Neural cell (in vitro differentiated cells): ENCODE results near the gene TSFM. TPM values are rescaled to one million over a fixed set of nuclear protein-coding genes. Genes with fewer than 3 reads are reported as not detected.

ENCODE experiments used
- H2AFZ ChIP-seq: fragments of 200-600, 300-800 bp; sonication (generic), shearing (Covaris generic); 2 replicates; pipeline ENCODE4 v1.6.0; 2014; ENCODE audit warnings: low read depth, mild to moderate bottlenecking, antibody characterized with exemption, low read length, moderate library complexity
- H3F3A ChIP-seq: fragments of 200-600 bp; shearing (Covaris generic); 2 replicates; pipeline ENCODE4 v1.6.1; 2016; ENCODE audit warnings: mild to moderate bottlenecking, moderate library complexity, mixed read lengths, antibody characterized with exemption, low read length; ENCODE audit not compliant: insufficient read depth, poor library complexity, severe bottlenecking
- H3K27ac ChIP-seq: fragments of 200-600, 300-800 bp; sonication (generic), shearing (Covaris generic); 2 replicates; pipeline ENCODE4 v1.5.1; 2014; ENCODE audit warnings: mild to moderate bottlenecking, low read length, moderate library complexity
- H3K27me3 ChIP-seq: fragments of 300-800, 200-600 bp; sonication (generic), shearing (Covaris generic); 2 replicates; pipeline ENCODE4 v1.6.0; 2014; ENCODE audit warnings: mild to moderate bottlenecking, low read depth, low read length, moderate library complexity; ENCODE audit not compliant: insufficient read depth
- H3K36me3 ChIP-seq: fragments of 300-800, 200-600 bp; sonication (generic), shearing (Covaris generic); 2 replicates; pipeline ENCODE4 v1.5.1; 2014; ENCODE audit warnings: mild to moderate bottlenecking, antibody characterized with exemption, low read length, moderate library complexity; ENCODE audit not compliant: insufficient read depth
- H3K4me2 ChIP-seq: fragments of 300-800, 200-600 bp; sonication (generic), shearing (Covaris generic); 2 replicates; pipeline ENCODE4 v1.6.0; 2014; ENCODE audit warnings: mild to moderate bottlenecking, low read length
- H3K4me3 ChIP-seq: fragments of 300-800, 200-600 bp; sonication (generic), shearing (Covaris generic); 2 replicates; pipeline ENCODE4 v1.5.1; 2014; ENCODE audit warnings: mild to moderate bottlenecking, low read length, moderate library complexity
- H3K79me2 ChIP-seq: fragments of 200-600 bp; shearing (Covaris generic); replicated peaks from 2 replicates; pipeline ENCODE4 v1.6.0; 2014; ENCODE audit warnings: mild to moderate bottlenecking, low read length, moderate library complexity; ENCODE audit not compliant: insufficient read depth
- H3K9ac ChIP-seq: fragments of 300-800, 200-600 bp; sonication (generic), shearing (Covaris generic); 2 replicates; pipeline ENCODE4 v1.6.1; 2016; ENCODE audit warnings: mild to moderate bottlenecking, low read length, mixed read lengths
- H3K9me2 ChIP-seq: fragments of 200-600 bp; shearing (Covaris generic); 2 replicates; pipeline ENCODE4 v1.6.1; 2016; ENCODE audit warnings: mild to moderate bottlenecking, low read length, mixed read lengths; ENCODE audit not compliant: insufficient read depth
- H3K9me3 ChIP-seq: fragments of 200-600, 300-800 bp; sonication (generic), shearing (Covaris generic); 2 replicates; pipeline ENCODE4 v1.6.1; 2016; ENCODE audit warnings: mild to moderate bottlenecking, mixed run types, low read length, moderate library complexity, mixed read lengths
- H4K20me1 ChIP-seq: fragments of 200-600 bp; shearing (Covaris generic); 2 replicates; pipeline ENCODE4 v1.6.1; 2016; ENCODE audit warnings: mild to moderate bottlenecking, mixed run types; ENCODE audit not compliant: insufficient read depth
- EP300 ChIP-seq: fragments of 450-650 bp; conservative IDR thresholded peaks from 2 replicates; pipeline ENCODE4 v1.6.1; 2014; ENCODE audit warnings: antibody characterized with exemption, mild to moderate bottlenecking, moderate library complexity; ENCODE audit not compliant: poor library complexity, severe bottlenecking
- EZH2 ChIP-seq: fragments of 200-600, 300-800 bp; shearing (Covaris generic), sonication (generic); IDR thresholded peaks from 2 replicates; pipeline ENCODE4 v1.6.1; 2014; ENCODE audit warnings: antibody characterized with exemption, low read length, borderline replicate concordance, mild to moderate bottlenecking; ENCODE audit not compliant: insufficient read depth, poor library complexity, severe bottlenecking
- MXI1 ChIP-seq: fragments of 450-650 bp; conservative IDR thresholded peaks from 2 replicates; pipeline ENCODE4 v1.6.1; 2014; ENCODE audit warnings: antibody characterized with exemption, mild to moderate bottlenecking; ENCODE audit not compliant: poor library complexity, severe bottlenecking
- POLR2AphosphoS5 ChIP-seq: IDR thresholded peaks from 2 replicates; pipeline ENCODE4 v1.6.1; 2012
- RAD21 ChIP-seq: fragments of 450-650 bp; conservative IDR thresholded peaks from 2 replicates; pipeline ENCODE4 v1.6.1; 2014; ENCODE audit warnings: antibody characterized with exemption, mild to moderate bottlenecking, moderate library complexity
- SMC3 ChIP-seq: fragments of 450-650 bp; conservative IDR thresholded peaks from 2 replicates; pipeline ENCODE4 v1.6.1; 2014; ENCODE audit warnings: antibody characterized with exemption, mild to moderate bottlenecking, moderate library complexity; ENCODE audit not compliant: poor library complexity
- TAF1 ChIP-seq: IDR thresholded peaks from 2 replicates; pipeline ENCODE4 v1.6.1; 2012; ENCODE audit warnings: low read depth
- polyA plus RNA-seq: library from polyadenylated mRNA; depleted of rRNA; stranded (reverse); fragments of >200 nt; gene quantifications from 2 replicates; pipeline ENCODE4 v1.2.3, GENCODE V29; 2014
- TF ChIP-seq, protein P1 (sequence below): IDR thresholded peaks from 2 replicates; pipeline ENCODE4 v1.6.1; 2012; ENCODE audit warnings: borderline replicate concordance
- TF ChIP-seq, protein P2 (sequence below): fragments of 450-650 bp; IDR thresholded peaks from 2 replicates; pipeline ENCODE4 v1.5.1; 2014; ENCODE audit warnings: antibody characterized with exemption, mild to moderate bottlenecking, moderate library complexity; ENCODE audit not compliant: poor library complexity, severe bottlenecking

Gene TSFM
- polyA plus RNA-seq, 1 donor from 2014 or later, result 37.8 TPM

DNA sequence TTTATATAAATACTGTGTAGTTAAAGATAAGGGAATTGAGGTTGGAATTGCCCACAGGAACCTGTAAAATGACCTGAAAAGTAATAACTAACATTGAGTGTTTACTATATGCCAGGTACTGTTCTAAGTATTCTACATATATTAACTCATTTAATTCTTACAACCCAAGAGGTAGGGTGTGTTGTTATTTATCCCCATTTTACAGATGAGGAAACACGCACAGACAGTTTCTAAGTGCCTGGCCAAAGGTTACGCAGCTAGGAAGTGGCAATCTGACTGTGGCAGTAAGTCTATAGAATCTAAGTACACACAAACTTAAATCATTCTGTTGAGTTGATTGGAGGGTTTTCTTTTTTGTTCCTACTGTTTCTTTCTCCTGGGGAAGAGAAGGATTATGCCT is 38.8 kb upstream of the TSFM start:
- no peaks in the 10 kb centered on the region for H3K79me2 ChIP-seq
- no peaks in the 10 kb centered on the region for H3K27me3 ChIP-seq
- no peaks in the 10 kb centered on the region for H3K9me2 ChIP-seq
- H3K27ac ChIP-seq, result peak overlapping the region; percentile 94
- H2AFZ ChIP-seq, result no peak overlapping the region
- peak overlapping the region; percentile 87 for H3K9ac ChIP-seq
- H3K4me2 ChIP-seq, result no peak overlapping the region
- no peaks in the 10 kb centered on the region for H4K20me1 ChIP-seq
- TF ChIP-seq, protein P1, sequence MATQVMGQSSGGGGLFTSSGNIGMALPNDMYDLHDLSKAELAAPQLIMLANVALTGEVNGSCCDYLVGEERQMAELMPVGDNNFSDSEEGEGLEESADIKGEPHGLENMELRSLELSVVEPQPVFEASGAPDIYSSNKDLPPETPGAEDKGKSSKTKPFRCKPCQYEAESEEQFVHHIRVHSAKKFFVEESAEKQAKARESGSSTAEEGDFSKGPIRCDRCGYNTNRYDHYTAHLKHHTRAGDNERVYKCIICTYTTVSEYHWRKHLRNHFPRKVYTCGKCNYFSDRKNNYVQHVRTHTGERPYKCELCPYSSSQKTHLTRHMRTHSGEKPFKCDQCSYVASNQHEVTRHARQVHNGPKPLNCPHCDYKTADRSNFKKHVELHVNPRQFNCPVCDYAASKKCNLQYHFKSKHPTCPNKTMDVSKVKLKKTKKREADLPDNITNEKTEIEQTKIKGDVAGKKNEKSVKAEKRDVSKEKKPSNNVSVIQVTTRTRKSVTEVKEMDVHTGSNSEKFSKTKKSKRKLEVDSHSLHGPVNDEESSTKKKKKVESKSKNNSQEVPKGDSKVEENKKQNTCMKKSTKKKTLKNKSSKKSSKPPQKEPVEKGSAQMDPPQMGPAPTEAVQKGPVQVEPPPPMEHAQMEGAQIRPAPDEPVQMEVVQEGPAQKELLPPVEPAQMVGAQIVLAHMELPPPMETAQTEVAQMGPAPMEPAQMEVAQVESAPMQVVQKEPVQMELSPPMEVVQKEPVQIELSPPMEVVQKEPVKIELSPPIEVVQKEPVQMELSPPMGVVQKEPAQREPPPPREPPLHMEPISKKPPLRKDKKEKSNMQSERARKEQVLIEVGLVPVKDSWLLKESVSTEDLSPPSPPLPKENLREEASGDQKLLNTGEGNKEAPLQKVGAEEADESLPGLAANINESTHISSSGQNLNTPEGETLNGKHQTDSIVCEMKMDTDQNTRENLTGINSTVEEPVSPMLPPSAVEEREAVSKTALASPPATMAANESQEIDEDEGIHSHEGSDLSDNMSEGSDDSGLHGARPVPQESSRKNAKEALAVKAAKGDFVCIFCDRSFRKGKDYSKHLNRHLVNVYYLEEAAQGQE, result no peak
- no peak for TF ChIP-seq RAD21
- TF ChIP-seq, protein P2, sequence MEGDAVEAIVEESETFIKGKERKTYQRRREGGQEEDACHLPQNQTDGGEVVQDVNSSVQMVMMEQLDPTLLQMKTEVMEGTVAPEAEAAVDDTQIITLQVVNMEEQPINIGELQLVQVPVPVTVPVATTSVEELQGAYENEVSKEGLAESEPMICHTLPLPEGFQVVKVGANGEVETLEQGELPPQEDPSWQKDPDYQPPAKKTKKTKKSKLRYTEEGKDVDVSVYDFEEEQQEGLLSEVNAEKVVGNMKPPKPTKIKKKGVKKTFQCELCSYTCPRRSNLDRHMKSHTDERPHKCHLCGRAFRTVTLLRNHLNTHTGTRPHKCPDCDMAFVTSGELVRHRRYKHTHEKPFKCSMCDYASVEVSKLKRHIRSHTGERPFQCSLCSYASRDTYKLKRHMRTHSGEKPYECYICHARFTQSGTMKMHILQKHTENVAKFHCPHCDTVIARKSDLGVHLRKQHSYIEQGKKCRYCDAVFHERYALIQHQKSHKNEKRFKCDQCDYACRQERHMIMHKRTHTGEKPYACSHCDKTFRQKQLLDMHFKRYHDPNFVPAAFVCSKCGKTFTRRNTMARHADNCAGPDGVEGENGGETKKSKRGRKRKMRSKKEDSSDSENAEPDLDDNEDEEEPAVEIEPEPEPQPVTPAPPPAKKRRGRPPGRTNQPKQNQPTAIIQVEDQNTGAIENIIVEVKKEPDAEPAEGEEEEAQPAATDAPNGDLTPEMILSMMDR, result no peak
- TF ChIP-seq MXI1, result no peak
- TF ChIP-seq EP300, result no peak
- TF ChIP-seq SMC3, result no peak
- no peak for TF ChIP-seq POLR2AphosphoS5
- TF ChIP-seq EZH2, result no peak
- no peak for TF ChIP-seq TAF1
- no peaks in the 10 kb centered on the region for H3F3A ChIP-seq
- peaks cover 7% of the 10 kb centered on the region for H3K36me3 ChIP-seq
- H3K4me3 ChIP-seq, result peak overlapping the region; percentile 71
- H3K9me3 ChIP-seq, result no peaks in the 10 kb centered on the region

DNA sequence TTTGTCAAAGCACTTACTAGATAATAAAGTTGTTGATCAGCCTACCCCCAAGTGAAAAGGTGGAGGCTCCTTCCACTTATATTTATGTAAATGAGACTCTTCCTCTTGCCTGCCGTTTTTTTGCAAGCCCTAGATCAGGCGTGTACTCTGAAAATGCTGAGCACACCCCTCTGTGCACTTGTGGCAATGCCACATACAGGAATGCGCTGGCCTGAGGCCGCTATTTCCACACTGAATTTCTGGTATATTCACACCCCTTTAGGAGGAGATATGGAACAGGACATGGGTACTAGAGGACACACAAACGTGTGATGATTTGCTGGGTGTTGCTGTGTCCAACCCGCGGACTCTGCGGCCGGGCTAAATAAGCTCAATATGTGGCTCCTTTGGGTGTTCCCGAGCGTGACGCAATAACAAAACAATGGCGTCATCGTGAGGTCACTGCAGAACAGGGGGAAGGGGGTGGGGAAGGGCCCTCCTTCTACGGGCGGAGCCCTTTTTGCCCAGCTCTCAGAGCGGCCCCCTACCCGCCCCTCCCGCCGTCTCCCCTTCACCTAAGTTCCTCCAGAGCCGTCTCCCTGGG is 38.3 kb upstream of the TSFM start:
- Histone ChIP-seq H3K9me3 (no peaks in the 10 kb centered on the region), H3K79me2 (peaks cover 4% of the 10 kb centered on the region), H3K27ac (peak overlapping the region; percentile 94), H4K20me1 (no peaks in the 10 kb centered on the region), H2AFZ (peak overlapping the region; percentile 53), H3K9me2 (no peaks in the 10 kb centered on the region), H3K9ac (peak overlapping the region; percentile 87), H3K36me3 (peaks cover 7% of the 10 kb centered on the region), H3K27me3 (no peaks in the 10 kb centered on the region), H3K4me3 (peak overlapping the region; percentile 71), H3K4me2 (peak overlapping the region; percentile 28), H3F3A (no peaks in the 10 kb centered on the region)
- peak; percentile 29 for TF ChIP-seq TAF1
- TF ChIP-seq, protein P2, result no peak
- no peak for TF ChIP-seq RAD21
- TF ChIP-seq, protein P1, result peak; percentile 36
